Epithelial cell of esophagus (primary cell): ENCODE results near the gene NRP2.

Experiments
- DNase-seq: peaks from one replicate; pipeline ENCODE4 v3.0.0; 2010; ENCODE audit warnings: low read depth
- H3K4me3 ChIP-seq: 2 replicates; pipeline ENCODE4 v1.5.1; 2011; ENCODE audit warnings: mild to moderate bottlenecking, low read length, control low read depth
- TF ChIP-seq, protein P1 (sequence below): IDR thresholded peaks from 2 replicates; pipeline ENCODE4 v1.5.1; 2011; ENCODE audit warnings: low read depth, mild to moderate bottlenecking, low read length, control low read depth, inconsistent platforms; ENCODE audit not compliant: insufficient read depth; ENCODE audit errors: missing control alignments

Gene NRP2

DNA sequence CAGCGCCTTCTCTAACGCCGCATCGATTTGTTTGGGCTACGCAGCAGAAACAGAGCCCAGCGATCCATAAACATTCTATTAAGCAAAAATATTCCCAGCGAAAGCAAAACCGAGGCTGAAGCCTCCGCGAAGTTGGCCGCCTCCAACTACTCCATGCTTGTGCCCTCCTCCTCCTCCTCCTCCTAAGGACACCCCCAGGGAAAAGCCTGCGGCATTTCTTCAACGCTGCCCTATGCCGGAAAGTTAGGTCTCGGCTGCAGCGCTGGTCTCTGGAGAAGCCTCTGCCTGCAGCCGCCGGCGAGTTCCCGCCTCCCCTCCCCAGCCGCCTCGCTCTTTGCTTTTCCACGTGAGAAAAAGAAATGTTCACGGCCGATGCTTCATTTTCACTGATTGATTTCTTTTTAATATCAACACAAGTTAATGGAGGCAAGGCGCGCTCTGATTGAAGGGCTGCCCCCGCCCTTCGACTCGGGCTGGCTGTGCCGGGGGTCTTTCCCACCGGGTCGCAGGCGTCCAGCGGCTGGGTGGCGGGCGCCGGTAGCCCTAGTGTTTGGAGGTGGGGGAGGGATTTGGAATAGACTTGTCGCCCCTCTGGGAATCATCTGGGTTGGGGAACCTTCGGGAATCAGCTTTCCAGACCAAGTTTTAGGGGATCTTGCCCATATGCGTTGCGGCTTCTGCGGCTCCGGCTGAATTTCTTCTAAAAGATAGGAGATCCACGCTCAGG is 3.9 kb downstream of the NRP2 start:
- TF ChIP-seq, protein P1, sequence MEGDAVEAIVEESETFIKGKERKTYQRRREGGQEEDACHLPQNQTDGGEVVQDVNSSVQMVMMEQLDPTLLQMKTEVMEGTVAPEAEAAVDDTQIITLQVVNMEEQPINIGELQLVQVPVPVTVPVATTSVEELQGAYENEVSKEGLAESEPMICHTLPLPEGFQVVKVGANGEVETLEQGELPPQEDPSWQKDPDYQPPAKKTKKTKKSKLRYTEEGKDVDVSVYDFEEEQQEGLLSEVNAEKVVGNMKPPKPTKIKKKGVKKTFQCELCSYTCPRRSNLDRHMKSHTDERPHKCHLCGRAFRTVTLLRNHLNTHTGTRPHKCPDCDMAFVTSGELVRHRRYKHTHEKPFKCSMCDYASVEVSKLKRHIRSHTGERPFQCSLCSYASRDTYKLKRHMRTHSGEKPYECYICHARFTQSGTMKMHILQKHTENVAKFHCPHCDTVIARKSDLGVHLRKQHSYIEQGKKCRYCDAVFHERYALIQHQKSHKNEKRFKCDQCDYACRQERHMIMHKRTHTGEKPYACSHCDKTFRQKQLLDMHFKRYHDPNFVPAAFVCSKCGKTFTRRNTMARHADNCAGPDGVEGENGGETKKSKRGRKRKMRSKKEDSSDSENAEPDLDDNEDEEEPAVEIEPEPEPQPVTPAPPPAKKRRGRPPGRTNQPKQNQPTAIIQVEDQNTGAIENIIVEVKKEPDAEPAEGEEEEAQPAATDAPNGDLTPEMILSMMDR, result no peak
- peak overlapping the region; percentile 61 for H3K4me3 ChIP-seq
- DNase-seq, result no peak

DNA sequence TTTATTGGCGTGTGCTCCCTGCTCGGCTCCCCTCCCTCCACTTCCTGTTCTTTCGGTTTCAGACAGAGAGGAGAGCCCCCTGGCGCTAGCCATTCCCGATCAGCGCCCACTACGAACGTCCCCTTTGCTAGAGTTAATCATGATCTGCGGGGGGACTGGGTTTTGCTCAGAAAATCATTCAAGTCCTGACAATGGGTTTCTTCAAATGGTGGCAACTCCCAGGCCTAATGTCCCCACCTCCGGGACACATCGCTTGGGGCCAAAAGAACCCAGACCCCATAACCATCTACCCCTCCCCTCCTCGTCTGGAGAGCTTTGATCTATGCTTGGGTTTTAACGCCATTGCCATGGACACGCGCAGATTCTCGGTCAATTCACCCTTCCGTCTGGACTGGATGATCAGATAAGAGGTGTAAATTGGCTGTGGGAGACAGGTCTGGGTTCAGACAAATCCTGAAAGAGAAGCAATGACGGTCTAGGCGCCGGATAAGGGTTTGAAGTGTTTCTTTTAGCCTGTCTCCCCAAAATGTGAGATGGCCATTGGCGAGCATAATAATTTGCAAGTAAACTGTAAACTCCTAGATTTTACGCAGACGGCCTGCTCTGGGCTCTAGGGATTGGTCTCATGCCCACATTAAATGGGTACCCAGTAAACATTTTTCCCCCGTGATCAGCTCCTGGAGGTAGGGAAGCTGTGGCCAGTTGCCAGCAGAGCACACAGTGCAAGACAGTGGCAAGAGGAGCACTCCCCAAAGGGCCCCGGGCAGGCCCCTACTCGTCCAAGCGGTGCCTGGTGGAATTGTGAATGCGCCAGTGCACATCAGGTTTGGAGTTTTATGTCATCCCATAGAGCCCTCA is 4.7 kb downstream of the NRP2 start:
- H3K4me3 ChIP-seq, result peak overlapping the region; percentile 61
- TF ChIP-seq, protein P1, result no peak
- peak; percentile 71 for DNase-seq

DNA sequence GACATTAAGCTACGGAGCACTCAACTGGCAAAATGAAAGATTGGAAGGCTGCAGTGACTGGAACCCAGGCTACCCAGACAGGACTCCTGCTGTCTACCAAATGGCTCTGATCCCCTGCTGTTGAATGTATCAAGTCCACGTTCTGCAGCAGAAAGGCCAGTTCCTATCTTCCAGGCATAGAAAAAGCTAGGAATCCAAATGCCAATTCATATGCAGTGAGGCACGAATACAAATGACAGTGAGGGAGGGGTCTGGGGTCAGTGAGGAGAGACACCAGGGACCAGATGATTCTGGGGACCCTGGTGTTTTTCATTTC is 5.3 kb downstream of the NRP2 start:
- no peak for DNase-seq
- no peak overlapping the region for H3K4me3 ChIP-seq
- TF ChIP-seq, protein P1, result no peak

DNA sequence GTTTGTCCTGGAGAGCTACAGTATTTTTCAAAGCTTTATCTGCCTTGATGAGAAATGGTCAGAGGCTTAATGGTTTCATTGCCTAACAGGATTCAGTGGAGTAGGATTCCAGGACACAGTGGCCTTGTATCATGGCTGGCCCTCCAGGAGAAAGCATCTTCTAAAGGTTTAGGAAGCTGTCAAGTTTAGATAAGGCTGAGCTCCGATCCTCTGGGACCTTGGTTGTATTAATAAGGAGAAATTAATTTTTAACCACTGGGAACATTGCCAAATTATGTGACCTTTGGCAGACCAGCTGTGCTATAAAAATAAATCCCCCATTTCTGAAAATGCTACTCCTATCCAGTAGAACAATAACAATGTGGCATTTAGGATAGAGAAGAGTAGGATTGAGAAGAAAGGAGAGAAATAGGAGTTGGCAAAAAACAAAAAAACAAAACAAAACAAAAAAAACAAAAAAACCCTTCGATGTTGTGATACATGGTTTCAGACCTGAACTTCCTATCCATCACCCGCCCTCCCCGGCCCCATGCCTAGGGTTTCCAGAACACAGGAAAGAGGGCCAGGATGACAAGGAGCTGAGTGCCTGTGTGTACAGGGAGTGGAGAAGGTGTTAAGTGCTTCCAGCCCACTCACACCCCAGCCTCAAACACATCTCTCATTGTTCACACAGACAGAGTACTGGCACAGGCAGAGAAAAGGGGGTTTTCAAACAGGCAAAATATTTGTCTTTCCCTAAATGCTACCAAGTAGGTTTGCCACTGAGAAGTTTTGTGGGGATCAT is 6.3 kb downstream of the NRP2 start:
- TF ChIP-seq, protein P1, result no peak
- no peak for DNase-seq
- no peak overlapping the region for H3K4me3 ChIP-seq

DNA sequence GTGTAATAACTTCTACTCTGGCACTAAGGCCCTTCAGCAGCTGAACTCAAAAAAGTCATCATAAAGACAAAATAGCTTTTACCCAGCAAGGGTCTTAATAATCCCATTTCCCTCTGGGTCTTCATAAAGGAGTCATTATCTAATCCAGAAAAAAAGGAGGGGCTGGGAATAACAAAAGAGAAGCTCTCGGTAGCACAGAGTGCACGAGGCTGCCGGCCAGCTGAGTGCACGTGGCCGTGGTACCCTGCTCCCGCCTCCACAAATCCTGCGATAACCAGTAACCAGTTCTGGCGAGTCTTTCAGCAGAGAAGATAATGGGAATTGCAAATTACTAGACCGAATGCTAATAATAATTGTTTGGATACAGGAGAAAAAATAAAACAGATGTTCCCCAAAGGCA is 7.5 kb downstream of the NRP2 start:
- TF ChIP-seq, protein P1, result no peak
- H3K4me3 ChIP-seq, result no peak overlapping the region
- no peak for DNase-seq

DNA sequence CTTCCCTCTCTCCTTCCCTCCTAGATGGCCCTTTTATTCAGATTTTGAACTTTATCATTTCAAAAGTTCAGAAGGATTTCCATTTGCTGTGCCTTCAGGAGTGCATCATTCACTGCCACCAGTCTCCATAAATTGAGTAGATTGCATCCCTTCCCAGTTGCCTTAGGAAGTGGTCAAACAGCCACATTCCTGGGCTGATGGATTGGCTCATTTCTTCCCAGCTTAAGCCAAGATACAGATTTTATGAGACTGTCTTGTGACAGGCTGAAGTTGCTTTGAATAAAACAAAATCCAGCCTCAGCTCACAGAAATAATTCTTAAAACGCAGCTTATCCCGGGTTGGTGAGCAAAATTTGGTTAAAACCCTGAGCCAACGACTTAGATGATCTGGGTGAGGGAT is 9.8 kb downstream of the NRP2 start:
- TF ChIP-seq, protein P1, result no peak
- H3K4me3 ChIP-seq, result no peak overlapping the region
- no peak for DNase-seq
